Thymus (tissue), 11 donors: ENCODE measurements around the gene HGD. TPM values are rescaled to one million over a fixed set of nuclear protein-coding genes. Genes with fewer than 3 reads are reported as not detected.

Source experiments
- DNase-seq, 9 donors: peaks; one replicate each; pipeline ENCODE4 v3.0.0-alpha.2; 2013; ENCODE audit warnings: low spot score in 9 of 9, low read depth in 6 of 9, missing footprints in 1 of 9
- H3K27ac ChIP-seq, 2 donors: one replicate each; pipeline ENCODE4 v1.5.1; 2013; ENCODE audit warnings: control low read depth in 1 of 2, low read depth in 1 of 2, low read length in 1 of 2, mild to moderate bottlenecking in 1 of 2, moderate library complexity in 1 of 2
- H3K27me3 ChIP-seq, 2 donors: one replicate each; pipeline ENCODE4 v1.5.1; 2013; ENCODE audit warnings: low read length in 1 of 2; ENCODE audit not compliant: control insufficient read depth in 2 of 2, insufficient read depth in 1 of 2
- H3K36me3 ChIP-seq, 2 donors: one replicate each; pipeline ENCODE4 v1.5.1; 2013; ENCODE audit warnings: low read length in 1 of 2, mild to moderate bottlenecking in 1 of 2, moderate library complexity in 1 of 2; ENCODE audit not compliant: control insufficient read depth in 2 of 2, insufficient read depth in 2 of 2
- H3K4me1 ChIP-seq, 2 donors: one replicate each; pipeline ENCODE4 v1.5.1; 2013; ENCODE audit warnings: low read length in 2 of 2; ENCODE audit not compliant: control insufficient read depth in 2 of 2, insufficient read depth in 2 of 2
- H3K4me3 ChIP-seq, 2 donors: one replicate each; pipeline ENCODE4 v1.5.1; 2013; ENCODE audit warnings: low read length in 2 of 2, control low read depth in 1 of 2, mild to moderate bottlenecking in 1 of 2
- H3K9me3 ChIP-seq, 2 donors: one replicate each; pipeline ENCODE4 v1.5.1; 2013; ENCODE audit warnings: low read length in 1 of 2, mild to moderate bottlenecking in 1 of 2; ENCODE audit not compliant: control insufficient read depth in 2 of 2, insufficient read depth in 1 of 2
- WGBS: extraction: QIAGEN DNeasy Blood & Tissue Kit; methylation state at CpG from one replicate; pipeline ENCODE4 v1.1.7; 2013; 5-methylcytosine and 5-hydroxymethylcytosine counted together
- polyA plus RNA-seq: library from polyadenylated mRNA; stranded (reverse); fragments of 200-250 nt; gene quantifications from one replicate; pipeline ENCODE4 v1.2.3, GENCODE V29; 2013
- total RNA-seq: library from RNA; stranded (reverse); fragments of 120-200 nt; gene quantifications from one replicate; pipeline ENCODE4 v1.2.4, GENCODE V29; 2013
- donor health status: healthy.

The HGD gene
- total and polyA plus RNA-seq, 2 donors: 0.38 to 1.9 TPM

GRCh38 chr3:120587332-120587975 lies 94.6 kb downstream of the HGD start:
- 94% methylated on average over 3 of the region's 3 CpGs for WGBS
- Histone ChIP-seq H3K36me3 (no peaks in the 10 kb centered on the region), H3K4me1 (no peaks in the 10 kb centered on the region), H3K27ac (no peak overlapping the region), H3K27me3 (no peaks in the 10 kb centered on the region), H3K9me3 (no peaks in the 10 kb centered on the region), H3K4me3 (no peak overlapping the region)
- DNase-seq: no peak

Other genes with a start within 250 kb of the HGD start
- 53.5 TPM for gene FSTL1, start 231.2 kb downstream of the HGD start, total RNA-seq
- 27.1 TPM for gene FSTL1, start 231.2 kb downstream of the HGD start, polyA plus RNA-seq
- 154 TPM for gene NDUFB4, start 85.9 kb downstream of the HGD start, total RNA-seq
- gene NDUFB4, start 85.9 kb downstream of the HGD start, polyA plus RNA-seq: 199 TPM
- 14.8 TPM for gene RABL3, start 60.3 kb upstream of the HGD start, total RNA-seq
- gene RABL3, start 60.3 kb upstream of the HGD start, polyA plus RNA-seq: 8.5 TPM
- 15.5 TPM for gene GTF2E1, start 60.5 kb upstream of the HGD start, total RNA-seq
- gene GTF2E1, start 60.5 kb upstream of the HGD start, polyA plus RNA-seq: 11.1 TPM
- gene STXBP5L, start 226.0 kb upstream of the HGD start, total RNA-seq: 0.33 TPM
- gene STXBP5L, start 226.0 kb upstream of the HGD start, polyA plus RNA-seq: 0.02 TPM